KMS-11 (cell line): ENCODE measurements around the gene LEP.

ENCODE experiments used
- H2AFZ ChIP-seq: fragments of 200-600 bp; sonication (generic); 2 replicates; pipeline ENCODE4 v1.6.1; 2016; ENCODE audit warnings: antibody characterized with exemption, mixed run types, low read depth
- H3K27ac ChIP-seq: fragments of 200-600 bp; sonication (generic); 2 replicates; pipeline ENCODE4 v1.6.1; 2016; ENCODE audit warnings: mild to moderate bottlenecking, mixed run types
- H3K27me3 ChIP-seq: fragments of 200-600 bp; sonication (generic); 2 replicates; pipeline ENCODE4 v1.6.1; 2017; ENCODE audit warnings: mild to moderate bottlenecking, low read depth, mixed run types, moderate library complexity; ENCODE audit not compliant: insufficient read depth
- H3K36me3 ChIP-seq: fragments of 200-600 bp; sonication (generic); 2 replicates; pipeline ENCODE4 v1.6.1; 2017; ENCODE audit warnings: mild to moderate bottlenecking, mixed run types; ENCODE audit not compliant: insufficient read depth
- H3K4me1 ChIP-seq: fragments of 200-600 bp; sonication (generic); 2 replicates; pipeline ENCODE4 v1.6.1; 2016; ENCODE audit warnings: mild to moderate bottlenecking, low read depth, mixed run types; ENCODE audit not compliant: poor library complexity, severe bottlenecking
- H3K4me2 ChIP-seq: fragments of 200-600 bp; sonication (generic); 2 replicates; pipeline ENCODE4 v1.7.0; 2016; ENCODE audit warnings: mild to moderate bottlenecking, mixed run types
- H3K4me3 ChIP-seq: fragments of 200-600 bp; sonication (generic); IDR thresholded peaks from 2 replicates; pipeline ENCODE4 v1.6.1; 2017; ENCODE audit warnings: low read depth, low read length, mixed read lengths; ENCODE audit not compliant: insufficient read depth
- H3K79me2 ChIP-seq: fragments of 200-600 bp; sonication (generic); 2 replicates; pipeline ENCODE4 v1.6.1; 2016; ENCODE audit warnings: low read depth, mixed run types; ENCODE audit not compliant: insufficient read depth
- H3K9ac ChIP-seq: fragments of 200-600 bp; sonication (generic); 2 replicates; pipeline ENCODE4 v1.6.1; 2016; ENCODE audit warnings: mild to moderate bottlenecking, mixed run types
- H4K20me1 ChIP-seq: fragments of 200-600 bp; sonication (generic); 2 replicates; pipeline ENCODE4 v1.6.1; 2016; ENCODE audit warnings: mild to moderate bottlenecking, mixed run types; ENCODE audit not compliant: insufficient read depth
- CTCF ChIP-seq: fragments of 200-600 bp; sonication (generic); conservative IDR thresholded peaks from 2 replicates; pipeline ENCODE4 v1.6.1; 2017; ENCODE audit warnings: low read depth, mild to moderate bottlenecking, antibody characterized with exemption, low read length, moderate library complexity, mixed read lengths

Gene LEP

GRCh38 chr7:128202287-128202957 lies 38.7 kb upstream of the LEP start:
- Histone ChIP-seq H4K20me1 (no peaks in the 10 kb centered on the region), H2AFZ (no peak overlapping the region), H3K27ac (no peak overlapping the region), H3K4me1 (no peaks in the 10 kb centered on the region), H3K4me2 (no peak overlapping the region), H3K9ac (no peak overlapping the region), H3K27me3 (no peaks in the 10 kb centered on the region; the same call in 1 of the 2 replicates), H3K4me3 (no peak overlapping the region), H3K36me3 (no peaks in the 10 kb centered on the region), H3K79me2 (no peaks in the 10 kb centered on the region)
- no peak for TF ChIP-seq CTCF

- no peaks in the 10 kb centered on the region; the same call in 1 of the 2 replicates for H3K27me3 ChIP-seq
- H3K36me3 ChIP-seq: no peaks in the 10 kb centered on the region
- H3K79me2 ChIP-seq: no peaks in the 10 kb centered on the region
- H3K4me3 ChIP-seq: no peak overlapping the region
- H3K9ac ChIP-seq: no peak overlapping the region
- H3K4me1 ChIP-seq: no peaks in the 10 kb centered on the region
- no peaks in the 10 kb centered on the region for H4K20me1 ChIP-seq
- TF ChIP-seq CTCF: no peak
- H3K27ac ChIP-seq: no peak overlapping the region
- H2AFZ ChIP-seq: no peak overlapping the region
- no peak overlapping the region for H3K4me2 ChIP-seq
These were observed 38.0 kb upstream of the LEP start for GRCh38 chr7:128203047-128203491.

GRCh38 chr7:128203710-128204214 lies 37.3 kb upstream of the LEP start:
- Histone ChIP-seq H3K4me2 (no peak overlapping the region), H3K4me1 (no peaks in the 10 kb centered on the region), H3K9ac (no peak overlapping the region), H4K20me1 (no peaks in the 10 kb centered on the region), H3K79me2 (no peaks in the 10 kb centered on the region), H3K27ac (no peak overlapping the region), H3K4me3 (no peak overlapping the region), H3K27me3 (no peaks in the 10 kb centered on the region; the same call in 1 of the 2 replicates), H3K36me3 (no peaks in the 10 kb centered on the region), H2AFZ (no peak overlapping the region)
- TF ChIP-seq CTCF: no peak

GRCh38 chr7:128204455-128204854 lies 36.6 kb upstream of the LEP start:
- Histone ChIP-seq H3K79me2 (no peaks in the 10 kb centered on the region), H3K9ac (no peak overlapping the region), H3K4me1 (peaks cover 1% of the 10 kb centered on the region), H3K27me3 (no peaks in the 10 kb centered on the region; the same call in 1 of the 2 replicates), H2AFZ (no peak overlapping the region), H3K27ac (no peak overlapping the region), H4K20me1 (no peaks in the 10 kb centered on the region), H3K4me3 (no peak overlapping the region), H3K36me3 (no peaks in the 10 kb centered on the region), H3K4me2 (no peak overlapping the region)
- TF ChIP-seq CTCF: no peak
